Gastroesophageal sphincter (tissue), 3 donors: ENCODE results near the gene NEK7.

Experiments
- EP300 ChIP-seq: sonication (generic); formaldehyde crosslinking; IDR thresholded peaks from one replicate; pipeline ENCODE4 v1.6.1; 2017; ENCODE audit warnings: antibody characterized with exemption, mild to moderate bottlenecking
- POLR2A ChIP-seq, 2 donors: fragments of 450-650 bp; IDR thresholded peaks; one replicate each; pipeline ENCODE4 v1.6.1; 2017; ENCODE audit warnings: antibody characterized with exemption in 2 of 2, mild to moderate bottlenecking in 2 of 2, moderate library complexity in 1 of 2
- TF ChIP-seq, protein P1 (sequence below), 4 experiments: fragments of 200-600 bp in 2 of 4; fragments of 450-650 bp in 2 of 4; sonication (generic) in 1 of 4; IDR thresholded peaks; one replicate each; pipeline ENCODE4 v1.5.1; 2017 to 2019; ENCODE audit warnings: antibody characterized with exemption in 4 of 4, mild to moderate bottlenecking in 2 of 4, moderate library complexity in 2 of 4

- TF ChIP-seq, protein P1, sequence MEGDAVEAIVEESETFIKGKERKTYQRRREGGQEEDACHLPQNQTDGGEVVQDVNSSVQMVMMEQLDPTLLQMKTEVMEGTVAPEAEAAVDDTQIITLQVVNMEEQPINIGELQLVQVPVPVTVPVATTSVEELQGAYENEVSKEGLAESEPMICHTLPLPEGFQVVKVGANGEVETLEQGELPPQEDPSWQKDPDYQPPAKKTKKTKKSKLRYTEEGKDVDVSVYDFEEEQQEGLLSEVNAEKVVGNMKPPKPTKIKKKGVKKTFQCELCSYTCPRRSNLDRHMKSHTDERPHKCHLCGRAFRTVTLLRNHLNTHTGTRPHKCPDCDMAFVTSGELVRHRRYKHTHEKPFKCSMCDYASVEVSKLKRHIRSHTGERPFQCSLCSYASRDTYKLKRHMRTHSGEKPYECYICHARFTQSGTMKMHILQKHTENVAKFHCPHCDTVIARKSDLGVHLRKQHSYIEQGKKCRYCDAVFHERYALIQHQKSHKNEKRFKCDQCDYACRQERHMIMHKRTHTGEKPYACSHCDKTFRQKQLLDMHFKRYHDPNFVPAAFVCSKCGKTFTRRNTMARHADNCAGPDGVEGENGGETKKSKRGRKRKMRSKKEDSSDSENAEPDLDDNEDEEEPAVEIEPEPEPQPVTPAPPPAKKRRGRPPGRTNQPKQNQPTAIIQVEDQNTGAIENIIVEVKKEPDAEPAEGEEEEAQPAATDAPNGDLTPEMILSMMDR (IDR thresholded peaks at IDR 0.05): no peak
- TF ChIP-seq EP300: no peak
- no peak for TF ChIP-seq POLR2A (IDR thresholded peaks at IDR 0.05)
Observed at GRCh38 chr1:198261886-198262285, 105.1 kb downstream of the NEK7 start.
